Fibroblast of lung (primary cell): ENCODE results near the gene FAM78A. TPM values are rescaled to one million over a fixed set of nuclear protein-coding genes. Genes with fewer than 3 reads are reported as not detected.

Experiments used
- DNase-seq, 2 donors: peaks; one replicate each; pipeline versions ENCODE4 v3.0.0 to v3.0.0-alpha.2; 2010; ENCODE audit warnings: low read depth in 2 of 2
- H2AFZ ChIP-seq: 2 replicates; pipeline ENCODE4 v1.5.1; 2012; ENCODE audit warnings: low read length, control low read depth, inconsistent platforms
- H3K27ac ChIP-seq: 2 replicates; pipeline ENCODE4 v1.5.1; 2011; ENCODE audit warnings: low read length, control low read depth; ENCODE audit not compliant: insufficient read depth
- H3K27me3 ChIP-seq: 2 replicates; pipeline ENCODE4 v1.5.1; 2011; ENCODE audit warnings: mild to moderate bottlenecking, low read length; ENCODE audit not compliant: control insufficient read depth, insufficient read depth
- H3K36me3 ChIP-seq: 2 replicates; pipeline ENCODE4 v1.5.1; 2011; ENCODE audit warnings: low read length; ENCODE audit not compliant: control insufficient read depth, insufficient read depth
- H3K4me1 ChIP-seq: 2 replicates; pipeline ENCODE4 v1.5.1; 2011; ENCODE audit warnings: low read length; ENCODE audit not compliant: control insufficient read depth, insufficient read depth; ENCODE audit errors: extremely low read depth
- H3K4me2 ChIP-seq: 2 replicates; pipeline ENCODE4 v1.5.1; 2011; ENCODE audit warnings: low read length, control low read depth; ENCODE audit not compliant: insufficient read depth; ENCODE audit errors: extremely low read depth
- H3K4me3 ChIP-seq, 4 experiments: fragments of 200-600 bp in 1 of 4; sonication (generic) in 1 of 4; replicated peaks in 1 of 4; 2 replicates each; pipeline ENCODE4 v1.5.1; 2011 to 2016; ENCODE audit warnings: low read length in 4 of 4, low read depth in 3 of 4, mild to moderate bottlenecking in 3 of 4, control low read depth in 2 of 4, inconsistent platforms in 1 of 4, mixed read lengths in 1 of 4; ENCODE audit not compliant: insufficient read depth in 1 of 4; ENCODE audit errors: control extremely low read depth in 1 of 4
- H3K79me2 ChIP-seq: 2 replicates; pipeline ENCODE4 v1.5.1; 2012; ENCODE audit warnings: mild to moderate bottlenecking, low read length, inconsistent platforms; ENCODE audit not compliant: control insufficient read depth, insufficient read depth
- H3K9ac ChIP-seq: 2 replicates; pipeline ENCODE4 v1.5.1; 2011; ENCODE audit warnings: mild to moderate bottlenecking, low read length, control low read depth; ENCODE audit not compliant: insufficient read depth
- H3K9me3 ChIP-seq: 2 replicates; pipeline ENCODE4 v1.5.1; 2012; ENCODE audit warnings: low read depth, low read length; ENCODE audit not compliant: control insufficient read depth, insufficient read depth
- H4K20me1 ChIP-seq: 2 replicates; pipeline ENCODE4 v1.5.1; 2011; ENCODE audit warnings: low read length; ENCODE audit not compliant: control insufficient read depth, insufficient read depth; ENCODE audit errors: extremely low read depth
- CTCF ChIP-seq, 2 donors: IDR thresholded peaks in 1 of 2; conservative IDR thresholded peaks in 1 of 2; 1 replicate in 1 of 2; 2 replicates in 1 of 2; pipeline ENCODE4 v1.5.1; 2011 to 2012; ENCODE audit warnings: low read length in 2 of 2, control low read depth in 1 of 2, inconsistent platforms in 1 of 2, low read depth in 1 of 2, mild to moderate bottlenecking in 1 of 2
- EZH2 ChIP-seq: IDR thresholded peaks from 2 replicates; pipeline ENCODE4 v1.5.1; 2012; ENCODE audit warnings: low read length, control low read depth, mild to moderate bottlenecking; ENCODE audit errors: missing control alignments
- polyA plus RNA-seq, 2 donors: library from polyadenylated mRNA; depleted of rRNA in 1 of 2; stranded (reverse) in 1 of 2; unstranded in 1 of 2; fragments of >200 nt; gene quantifications; 2 replicates each; pipeline ENCODE4 v1.2.1, GENCODE V29; 2011 to 2012; ENCODE audit warnings: missing spikeins in 1 of 2
- total RNA-seq: library from RNA; depleted of rRNA; stranded (reverse); fragments of >200 nt; gene quantifications from 2 replicates; pipeline ENCODE4 v1.2.1, GENCODE V29; 2014

Gene FAM78A
- total and polyA plus RNA-seq, 2 donors (not counting 1 experiment from before 2014, with no cell fraction given): 0.26 to 0.33 TPM

- Histone ChIP-seq H3K27ac (no peak overlapping the region), H3K79me2 (no peaks in the 10 kb centered on the region), H3K9ac (no peak overlapping the region), H2AFZ (no peak overlapping the region), H3K4me1 (no peaks in the 10 kb centered on the region), H3K27me3 (no peaks in the 10 kb centered on the region), H3K36me3 (no peaks in the 10 kb centered on the region), H3K4me3 (no peak overlapping the region), H3K4me2 (no peak overlapping the region), H4K20me1 (no peaks in the 10 kb centered on the region), H3K9me3 (no peaks in the 10 kb centered on the region)
- TF ChIP-seq CTCF (conservative IDR thresholded peaks at IDR 0.05 in 1 of 2, IDR thresholded peaks at IDR 0.05 in 1 of 2; ENCODE audit: low read depth in 1 of 2, low read length in 2 of 2) (no peak), EZH2 (no peak)
- DNase-seq: no peak
Observed at GRCh38 chr9:131318231-131319085, 42.1 kb upstream of the FAM78A start.

GRCh38 chr9:131312822-131313770, 36.8 kb upstream of the FAM78A start:
- no peaks in the 10 kb centered on the region for H3K79me2 ChIP-seq
- H4K20me1 ChIP-seq: no peaks in the 10 kb centered on the region
- no peak overlapping the region for H3K27ac ChIP-seq
- no peak overlapping the region for H3K9ac ChIP-seq
- no peaks in the 10 kb centered on the region for H3K9me3 ChIP-seq
- H3K27me3 ChIP-seq: no peaks in the 10 kb centered on the region
- no peaks in the 10 kb centered on the region for H3K36me3 ChIP-seq
- no peak for DNase-seq
- TF ChIP-seq EZH2: no peak
- TF ChIP-seq CTCF (conservative IDR thresholded peaks at IDR 0.05 in 1 of 2, IDR thresholded peaks at IDR 0.05 in 1 of 2; ENCODE audit: low read depth in 1 of 2, low read length in 2 of 2): no peak
- no peak overlapping the region for H3K4me2 ChIP-seq
- H3K4me3 ChIP-seq: no peak overlapping the region
- no peak overlapping the region for H2AFZ ChIP-seq
- no peaks in the 10 kb centered on the region for H3K4me1 ChIP-seq

GRCh38 chr9:131312246-131312645, 35.9 kb upstream of the FAM78A start:
- Histone ChIP-seq H3K79me2 (no peaks in the 10 kb centered on the region), H3K9me3 (no peaks in the 10 kb centered on the region), H3K27ac (no peak overlapping the region), H3K27me3 (no peaks in the 10 kb centered on the region), H3K4me2 (no peak overlapping the region), H3K4me3 (no peak overlapping the region), H3K4me1 (no peaks in the 10 kb centered on the region), H2AFZ (no peak overlapping the region), H3K9ac (no peak overlapping the region), H3K36me3 (no peaks in the 10 kb centered on the region), H4K20me1 (no peaks in the 10 kb centered on the region)
- no peak for TF ChIP-seq EZH2
- TF ChIP-seq CTCF (conservative IDR thresholded peaks at IDR 0.05 in 1 of 2, IDR thresholded peaks at IDR 0.05 in 1 of 2; ENCODE audit: low read depth in 1 of 2, low read length in 2 of 2): no peak
- DNase-seq: no peak
